Endodermal cell (in vitro differentiated cells): Measurements from ENCODE around the gene SLC2A6. TPM values are rescaled to one million over a fixed set of nuclear protein-coding genes. Genes with fewer than 3 reads are reported as not detected.

Source experiments
- DNase-seq: peaks from one replicate; pipeline ENCODE4 v3.0.0-alpha.2; 2017
- H3K27ac ChIP-seq: 2 replicates; pipeline ENCODE4 v1.5.1; 2013; ENCODE audit warnings: mild to moderate bottlenecking, low read depth, low read length, moderate library complexity
- H3K27me3 ChIP-seq: 2 replicates; pipeline ENCODE4 v1.6.1; 2013; ENCODE audit warnings: mild to moderate bottlenecking, low read length, moderate library complexity; ENCODE audit not compliant: insufficient read depth, control insufficient read depth, poor library complexity, severe bottlenecking
- H3K36me3 ChIP-seq: 2 replicates; pipeline ENCODE4 v1.7.0; 2013; ENCODE audit warnings: mild to moderate bottlenecking, low read length, moderate library complexity; ENCODE audit not compliant: control insufficient read depth, insufficient read depth
- H3K4me1 ChIP-seq: one replicate; pipeline ENCODE4 v1.7.0; 2013; ENCODE audit warnings: low read length; ENCODE audit not compliant: control insufficient read depth, insufficient read depth
- H3K4me3 ChIP-seq: 2 replicates; pipeline ENCODE4 v1.5.1; 2013; ENCODE audit warnings: mild to moderate bottlenecking, low read length, moderate library complexity
- H3K9ac ChIP-seq: 2 replicates; pipeline ENCODE4 v1.6.1; 2013; ENCODE audit warnings: mild to moderate bottlenecking, low read length, moderate library complexity; ENCODE audit not compliant: poor library complexity, severe bottlenecking; ENCODE audit errors: extremely low read depth
- H3K9me3 ChIP-seq: 2 replicates; pipeline ENCODE4 v1.6.1; 2013; ENCODE audit warnings: mild to moderate bottlenecking, low read length, moderate library complexity; ENCODE audit not compliant: control insufficient read depth
- H3K27ac Mint-ChIP-seq: 2 replicates; pipeline ENCODE4 v1.8.0; 2020; ENCODE audit warnings: mixed read lengths
- H3K27me3 Mint-ChIP-seq: 2 replicates; pipeline ENCODE4 v1.8.0; 2021; ENCODE audit warnings: mild to moderate bottlenecking, mixed read lengths; ENCODE audit not compliant: insufficient read depth
- H3K36me3 Mint-ChIP-seq: 2 replicates; pipeline ENCODE4 v1.8.0; 2020; ENCODE audit warnings: low read depth, mixed read lengths
- H3K4me1 Mint-ChIP-seq: 2 replicates; pipeline ENCODE4 v1.8.0; 2020; ENCODE audit warnings: mixed read lengths
- H3K4me3 Mint-ChIP-seq: 2 replicates; pipeline ENCODE4 v1.8.0; 2020; ENCODE audit warnings: mild to moderate bottlenecking, moderate library complexity, mixed read lengths
- H3K9me3 Mint-ChIP-seq: 2 replicates; pipeline ENCODE4 v1.8.0; 2020; ENCODE audit warnings: mild to moderate bottlenecking, mixed read lengths
- CTCF ChIP-seq: fragments of 200-600 bp; sonication (generic); conservative IDR thresholded peaks from 2 replicates; pipeline ENCODE4 v1.5.0; 2021; ENCODE audit warnings: antibody characterized with exemption, mild to moderate bottlenecking
- WGBS, 2 experiments: methylation state at CpG; one replicate each; pipeline versions ENCODE4 v1.1.5 to v1.1.7; 2013; ENCODE audit warnings: missing lambda C conversion rate in 2 of 2, mixed read lengths in 1 of 2; ENCODE audit not compliant: insufficient coverage in 1 of 2, insufficient read length in 1 of 2; 5-methylcytosine and 5-hydroxymethylcytosine counted together
- total RNA-seq, 2 donors: library from RNA; stranded (reverse); fragmentation: NEBNext Ultra II Directional in 1 of 2; extraction: Animal tissue kit (Norgen Biotek cat#: 25700) in 1 of 2; gene quantifications; 2 replicates in 1 of 2; 3 replicates in 1 of 2; pipeline ENCODE4 v1.2.1, GENCODE V29; 2021

The SLC2A6 gene
- total RNA-seq, 2 donors from 2014 or later, result 11.6 to 17.7 TPM

- no peak for DNase-seq
- H3K4me3 ChIP-seq, result peak overlapping the region; percentile 58
- TF ChIP-seq CTCF, result no peak
- no peaks in the 10 kb centered on the region for H3K9me3 Mint-ChIP-seq
- peak overlapping the region; percentile 72 for H3K4me3 Mint-ChIP-seq
- H3K9ac ChIP-seq, result no peak overlapping the region
- peaks cover 4% of the 10 kb centered on the region for H3K4me1 ChIP-seq
- H3K27me3 ChIP-seq, result no peaks in the 10 kb centered on the region
- 80 to 89% methylated on average over 13 to 16 of the region's 16 CpGs for WGBS, 2 experiments
- no peaks in the 10 kb centered on the region for H3K4me1 Mint-ChIP-seq
- no peaks in the 10 kb centered on the region for H3K9me3 ChIP-seq
- H3K27ac ChIP-seq, result no peak overlapping the region
- no peaks in the 10 kb centered on the region for H3K36me3 ChIP-seq
- H3K36me3 Mint-ChIP-seq, result peaks cover 5% of the 10 kb centered on the region
- H3K27ac Mint-ChIP-seq, result peak overlapping the region; percentile 30
- peaks cover 2% of the 10 kb centered on the region for H3K27me3 Mint-ChIP-seq
These were observed 20.1 kb downstream of the SLC2A6 start for GRCh38 chr9:133458643-133459312.

GRCh38 chr9:133457748-133458147, 21.2 kb downstream of the SLC2A6 start:
- Histone ChIP-seq H3K4me3 (no peak overlapping the region), H3K27ac (no peak overlapping the region), H3K27me3 (no peaks in the 10 kb centered on the region), H3K9me3 (no peaks in the 10 kb centered on the region), H3K9ac (no peak overlapping the region), H3K36me3 (no peaks in the 10 kb centered on the region), H3K4me1 (peaks cover 4% of the 10 kb centered on the region)
- Mint-ChIP-seq H3K27me3 (peaks cover 2% of the 10 kb centered on the region), H3K36me3 (no peaks in the 10 kb centered on the region), H3K9me3 (no peaks in the 10 kb centered on the region), H3K27ac (no peak overlapping the region), H3K4me1 (no peaks in the 10 kb centered on the region), H3K4me3 (no peak overlapping the region)
- TF ChIP-seq CTCF, result no peak
- no peak for DNase-seq
- WGBS, 2 experiments, result 95 to 97% methylated on average over 11 of the region's 11 CpGs

GRCh38 chr9:133457233-133457632, 21.7 kb downstream of the SLC2A6 start:
- H3K4me1 ChIP-seq, result peaks cover 4% of the 10 kb centered on the region
- 87 to 94% methylated on average over 8 to 13 of the region's 13 CpGs for WGBS, 2 experiments
- no peaks in the 10 kb centered on the region for H3K9me3 ChIP-seq
- no peak for TF ChIP-seq CTCF
- no peak overlapping the region for H3K4me3 Mint-ChIP-seq
- no peaks in the 10 kb centered on the region for H3K4me1 Mint-ChIP-seq
- no peak overlapping the region for H3K27ac Mint-ChIP-seq
- H3K36me3 ChIP-seq, result no peaks in the 10 kb centered on the region
- no peak overlapping the region for H3K27ac ChIP-seq
- no peak overlapping the region for H3K9ac ChIP-seq
- H3K27me3 Mint-ChIP-seq, result peaks cover 2% of the 10 kb centered on the region
- no peaks in the 10 kb centered on the region for H3K9me3 Mint-ChIP-seq
- peak; percentile 67 for DNase-seq
- H3K36me3 Mint-ChIP-seq, result no peaks in the 10 kb centered on the region
- H3K27me3 ChIP-seq, result no peaks in the 10 kb centered on the region
- H3K4me3 ChIP-seq, result no peak overlapping the region
